HG03025 (cell line): ENCODE data around the gene C5orf46.

Source experiments
- ATAC-seq: cut with Tn5 transposase; IDR thresholded peaks from one replicate; pipeline ENCODE4 v1.9.1; 2021; ENCODE audit warnings: mild to moderate bottlenecking, moderate library complexity; ENCODE audit not compliant: unreplicated experiment, low FRiP score

The C5orf46 gene

DNA sequence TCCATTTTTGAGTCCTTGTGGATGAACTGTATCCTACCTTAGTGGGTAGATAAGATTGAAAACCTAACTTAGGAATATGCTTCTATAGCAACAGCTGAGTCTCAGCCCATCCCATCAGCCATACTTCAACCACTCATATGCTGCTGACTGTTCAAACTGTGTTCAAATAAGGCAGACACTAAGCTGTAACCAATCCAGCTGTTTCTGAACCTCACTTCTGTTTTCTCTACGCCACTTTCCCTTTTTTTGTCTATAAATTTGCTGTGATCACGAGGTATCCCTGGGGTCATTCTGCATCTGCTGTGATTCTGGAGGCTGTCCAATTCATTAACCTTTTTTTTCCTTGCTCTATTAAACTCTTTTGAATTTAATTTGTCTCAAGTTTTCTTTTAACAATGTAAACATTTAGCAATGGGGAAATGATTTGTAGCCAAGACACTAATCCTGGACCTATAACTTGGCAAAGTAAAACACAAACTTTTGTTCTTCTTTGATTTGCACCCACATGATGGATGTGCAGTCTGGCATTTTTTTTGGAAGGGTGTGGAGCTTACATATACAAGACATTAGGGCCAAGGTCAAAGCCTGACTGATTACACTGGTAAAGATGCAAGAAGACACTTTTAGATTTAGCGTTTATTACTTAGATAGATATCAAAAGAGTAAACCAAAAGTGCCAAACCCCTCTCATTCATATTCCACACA lies 42.7 kb downstream of the C5orf46 start:
- no peak for ATAC-seq

DNA sequence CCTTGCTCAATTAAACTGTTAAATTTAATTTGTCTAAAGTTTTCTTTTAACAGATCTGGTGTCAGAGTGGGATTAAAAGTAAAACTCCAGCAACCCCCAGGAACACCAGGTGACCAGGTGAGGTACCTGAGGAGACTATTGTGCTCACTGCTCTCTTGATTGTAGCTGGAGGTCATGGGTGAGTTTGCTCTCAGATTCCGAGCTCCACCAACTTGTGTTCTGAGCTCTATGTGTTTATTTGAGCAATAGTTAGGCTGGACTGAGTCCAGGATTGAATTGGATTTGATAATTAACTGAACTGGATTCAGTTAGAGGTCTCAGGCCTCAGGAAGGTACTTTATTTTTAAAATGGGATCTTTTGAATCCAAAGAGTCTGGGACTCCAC lies 45.7 kb downstream of the C5orf46 start:
- no peak for ATAC-seq

DNA sequence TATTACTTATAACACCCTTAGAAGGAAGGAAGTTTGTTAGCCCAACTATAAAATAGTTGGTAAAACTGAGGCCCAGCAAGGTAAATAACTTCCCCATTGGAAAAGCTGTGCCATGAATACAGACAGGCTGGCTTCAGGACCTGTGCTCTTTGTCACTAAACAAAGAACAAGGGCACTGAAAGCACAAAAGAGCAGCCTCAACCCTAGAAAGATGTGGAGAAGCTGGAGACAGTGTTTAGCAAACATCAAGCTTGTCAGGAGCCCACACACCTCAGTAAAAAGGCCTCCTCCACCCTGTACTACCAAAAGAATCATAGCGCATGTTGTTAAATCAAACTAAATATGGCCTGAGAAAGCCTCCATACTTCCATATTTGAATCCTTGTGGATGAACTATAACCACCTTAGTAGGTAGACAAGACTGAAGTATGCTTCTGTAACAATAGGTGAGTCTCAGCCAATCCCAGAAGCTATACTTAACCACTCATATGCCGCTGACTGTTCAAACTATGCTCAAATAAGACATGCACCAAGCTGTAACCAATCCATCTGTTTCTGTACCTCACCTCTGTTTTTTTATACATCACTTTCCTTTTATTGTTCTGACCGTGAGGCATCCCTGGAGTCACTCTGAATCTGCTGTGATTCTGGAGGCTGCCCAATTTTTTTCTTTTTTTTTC lies 46.2 kb downstream of the C5orf46 start:
- no peak for ATAC-seq

DNA sequence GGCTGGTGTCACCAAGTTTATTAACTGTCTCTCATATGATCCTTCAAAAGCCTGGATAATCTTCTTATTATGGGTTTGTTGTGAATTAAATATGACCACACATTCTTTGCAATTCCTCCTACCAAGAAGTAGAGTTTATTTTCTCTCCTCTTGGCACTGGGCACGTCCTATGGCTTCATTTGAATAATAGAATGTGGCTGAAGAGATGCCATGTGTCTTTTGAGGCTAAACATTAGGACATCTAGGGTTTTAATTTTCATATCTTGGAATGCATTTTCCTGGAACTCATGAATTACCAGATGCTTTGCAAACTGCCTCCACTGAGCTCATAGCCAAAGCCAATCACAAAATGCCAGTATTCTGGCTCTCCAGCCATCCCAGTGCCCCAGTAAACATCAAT lies 47.8 kb downstream of the C5orf46 start:
- no peak for ATAC-seq

DNA sequence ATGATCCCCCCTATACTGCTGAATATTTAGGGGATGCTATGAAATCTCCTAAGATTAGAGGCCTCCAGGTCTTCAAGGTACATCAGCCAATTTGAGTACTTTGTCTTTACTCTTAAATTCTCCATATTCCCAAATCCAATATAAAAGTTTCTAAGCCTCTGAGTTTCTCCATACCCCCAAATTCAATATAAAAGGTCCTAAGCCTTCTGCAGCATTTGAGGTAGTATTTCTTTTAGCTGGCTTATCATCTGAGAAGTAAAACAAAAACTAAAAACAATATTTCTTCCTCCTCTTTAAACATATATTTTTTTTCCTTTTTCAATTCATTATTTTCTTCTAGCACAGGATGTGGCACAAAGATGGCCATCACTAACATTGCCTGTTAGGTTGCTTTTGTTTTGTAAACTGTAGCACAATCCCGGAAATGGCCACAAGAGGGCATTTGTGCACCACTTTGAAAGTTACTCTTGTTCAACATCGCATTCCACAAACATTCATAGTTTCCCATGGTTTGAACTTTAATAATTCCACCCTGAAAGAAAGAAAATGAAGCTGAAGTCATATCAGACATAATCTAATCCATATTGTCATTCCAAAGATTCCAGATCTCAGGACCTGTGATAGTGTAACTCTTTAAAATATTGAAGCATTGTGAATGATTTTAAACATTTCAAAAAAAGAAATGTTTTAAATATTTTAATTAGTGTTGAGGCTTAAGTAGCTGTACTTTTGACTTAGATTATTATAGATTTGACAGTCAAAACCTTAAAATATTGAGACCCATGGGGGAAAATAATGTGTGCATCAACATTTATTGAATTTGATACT lies 48.8 kb downstream of the C5orf46 start:
- ATAC-seq: peak; percentile 87

DNA sequence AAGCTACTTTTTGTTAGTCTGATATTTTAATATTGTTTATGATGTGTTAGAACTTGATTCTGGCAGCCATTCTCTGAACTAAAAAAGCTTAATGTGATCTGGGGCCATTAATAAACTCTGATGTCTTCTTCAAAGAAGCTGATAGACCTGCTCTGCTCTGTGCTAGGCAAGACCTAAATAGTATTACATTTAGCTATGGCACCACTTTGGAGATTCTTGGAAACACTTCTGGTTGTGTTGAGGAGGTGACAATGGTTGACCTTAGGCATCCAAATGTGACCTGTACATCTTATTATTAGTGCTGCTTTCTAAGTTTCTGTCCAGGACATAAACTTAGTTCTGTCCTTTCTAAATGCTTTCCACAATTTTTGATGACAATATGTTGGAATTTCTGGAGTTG lies 49.5 kb downstream of the C5orf46 start:
- ATAC-seq: no peak

DNA sequence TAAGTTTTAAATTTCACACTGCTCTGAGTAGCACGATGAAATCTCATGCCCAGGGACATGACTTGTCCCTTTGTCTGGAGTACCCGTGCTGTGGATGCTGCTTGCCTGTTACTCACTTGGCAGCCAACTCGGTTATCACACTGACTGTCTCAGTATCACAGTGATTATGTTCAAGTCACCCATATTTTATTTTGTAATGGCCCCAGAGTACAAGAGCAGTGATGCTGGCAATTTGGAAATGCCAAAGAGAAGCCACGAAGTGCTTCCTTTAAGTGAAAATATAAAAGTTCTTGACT lies 50.6 kb downstream of the C5orf46 start:
- no peak for ATAC-seq

DNA sequence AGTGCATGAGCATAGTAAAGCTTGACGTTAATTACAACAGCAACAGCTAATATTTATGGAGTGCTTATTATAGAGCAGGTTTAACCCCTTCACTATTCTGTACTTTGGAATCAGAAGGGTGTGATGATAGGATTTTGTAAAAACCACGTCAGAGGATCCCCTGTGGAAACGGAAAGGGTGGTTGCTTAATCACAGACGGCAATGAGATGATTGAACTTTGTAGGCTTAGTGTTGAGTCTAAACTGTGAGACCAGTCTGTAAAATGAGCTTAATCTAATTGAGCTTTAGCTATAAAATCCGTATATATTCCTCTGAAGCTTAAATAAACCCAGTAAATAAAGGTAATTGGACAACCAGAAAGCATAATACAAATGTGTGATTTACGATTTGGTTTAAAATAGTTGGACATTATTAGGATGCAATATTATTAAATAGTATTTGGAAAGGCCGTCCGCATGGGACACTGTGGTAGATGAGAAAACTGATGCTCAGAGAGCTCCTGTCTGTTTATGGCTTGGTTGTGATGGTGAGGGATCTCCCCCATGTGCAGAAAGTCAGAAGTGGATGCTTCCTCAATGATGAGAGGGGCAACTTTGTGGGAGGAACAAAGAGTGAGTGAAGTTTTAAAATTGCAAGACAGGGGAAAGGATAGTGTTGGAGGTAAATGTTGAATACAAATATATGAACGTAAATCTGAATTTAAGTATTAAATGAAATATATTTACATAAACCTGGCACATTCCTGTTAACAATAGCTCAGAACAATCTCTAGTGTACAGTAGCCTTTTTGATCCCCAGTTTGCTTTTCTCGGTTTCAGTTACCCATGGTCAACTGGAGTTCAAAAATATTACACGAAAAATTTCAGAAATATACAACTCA lies 51.2 kb downstream of the C5orf46 start:
- no peak for ATAC-seq

DNA sequence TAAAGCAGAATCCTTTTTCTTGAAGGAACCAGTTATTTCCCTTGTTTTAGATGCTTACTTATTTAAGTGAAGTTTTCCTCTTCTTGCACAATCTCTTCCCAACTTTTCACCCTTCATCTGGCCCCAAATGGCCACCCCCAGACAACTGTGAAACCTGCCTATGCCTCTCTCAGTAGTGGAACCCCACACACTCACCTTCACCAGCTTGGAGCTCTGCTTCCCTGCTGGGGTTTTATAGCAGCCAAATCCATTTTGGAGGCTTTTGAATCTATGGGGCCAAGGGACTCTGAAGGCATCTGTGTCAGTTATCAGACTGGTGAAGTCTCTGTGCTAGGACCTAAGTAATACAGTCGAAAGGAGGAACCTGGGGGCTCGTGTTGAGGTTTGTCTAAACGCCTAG lies 52.0 kb downstream of the C5orf46 start:
- ATAC-seq: no peak

DNA sequence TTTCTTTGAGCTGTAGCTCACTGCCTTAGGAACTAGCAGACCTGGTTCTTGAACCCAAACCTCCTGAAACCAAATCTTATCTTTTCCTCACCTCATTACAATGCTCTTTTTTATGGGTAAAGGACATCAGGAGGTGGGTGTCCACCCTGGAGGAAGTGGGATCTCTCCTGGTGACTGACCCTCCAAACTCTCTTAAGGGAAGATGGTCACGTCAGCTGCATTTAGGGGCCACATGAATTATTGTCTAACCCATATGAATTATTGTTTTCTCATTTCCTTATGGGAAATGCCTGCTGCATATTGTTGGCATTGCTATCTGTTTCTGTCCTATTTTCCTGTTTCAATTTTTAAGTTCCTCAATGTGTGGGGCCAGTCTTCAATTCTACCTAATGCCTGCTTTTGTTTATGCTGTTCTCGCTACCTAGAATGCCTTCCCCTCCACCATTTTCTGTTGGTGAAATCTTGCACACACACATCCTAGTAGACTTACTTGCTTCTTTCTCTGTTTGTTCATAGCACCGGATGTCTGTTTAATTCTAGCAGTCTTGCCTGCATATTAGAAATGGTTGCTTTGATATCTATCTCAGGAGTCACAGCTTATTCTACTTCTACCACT lies 52.9 kb downstream of the C5orf46 start:
- ATAC-seq: no peak

DNA sequence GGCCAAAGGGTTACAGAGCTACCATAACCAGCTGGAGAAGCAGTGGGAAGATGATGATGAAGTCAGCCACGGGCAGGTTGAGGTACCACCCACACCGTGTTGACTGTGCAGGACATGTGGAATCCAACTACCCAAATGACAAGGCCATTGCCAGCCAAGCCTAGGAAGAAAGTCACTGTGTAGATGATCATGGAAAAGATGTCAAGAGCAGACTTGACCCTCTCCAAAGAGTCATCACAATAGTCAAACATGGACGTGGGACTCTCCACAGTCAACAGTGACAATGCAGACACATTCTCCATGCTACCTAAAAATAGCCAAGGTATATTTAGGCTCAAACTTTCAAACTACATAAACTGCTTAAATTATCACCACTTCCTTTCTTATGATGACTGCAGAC lies 54.0 kb downstream of the C5orf46 start:
- no peak for ATAC-seq

DNA sequence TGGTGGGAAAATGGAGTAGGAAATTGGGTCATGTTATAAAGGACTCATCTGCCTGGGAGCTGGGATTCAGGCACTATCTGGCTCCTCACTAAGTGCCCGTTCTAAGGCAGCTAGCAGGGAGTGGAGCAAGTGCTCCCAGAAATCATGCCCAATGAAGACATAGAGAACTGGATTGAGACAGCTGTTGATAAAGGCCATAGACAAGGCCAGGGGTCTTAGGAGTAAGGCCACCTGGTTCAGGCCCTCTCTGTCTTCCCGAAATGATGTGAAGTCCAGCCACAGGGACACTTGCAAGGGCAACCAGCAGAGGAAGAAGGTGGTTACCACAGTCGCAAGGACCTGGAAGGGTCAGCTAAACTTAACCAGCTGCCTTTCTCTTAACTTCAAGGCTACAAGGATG lies 54.8 kb downstream of the C5orf46 start:
- ATAC-seq: no peak

DNA sequence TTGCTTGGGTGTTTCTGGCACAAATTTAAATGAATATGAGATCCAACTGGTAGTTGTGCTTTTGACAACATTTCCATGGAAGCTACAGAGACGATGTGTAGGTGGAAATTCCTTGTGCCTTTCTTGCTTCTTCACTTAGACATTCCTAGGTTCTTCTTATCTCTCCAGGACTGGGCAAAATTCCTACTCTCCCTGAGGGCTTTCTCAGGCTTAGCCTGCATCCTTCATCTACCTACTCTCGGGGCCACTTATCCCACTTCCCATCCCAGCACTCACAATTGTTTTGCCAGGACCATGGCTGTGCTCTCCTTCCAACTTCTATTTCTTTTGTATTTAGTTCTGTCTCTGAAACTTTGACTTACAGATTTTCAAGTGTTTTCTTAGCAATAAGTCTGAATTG lies 57.1 kb downstream of the C5orf46 start:
- ATAC-seq: no peak

DNA sequence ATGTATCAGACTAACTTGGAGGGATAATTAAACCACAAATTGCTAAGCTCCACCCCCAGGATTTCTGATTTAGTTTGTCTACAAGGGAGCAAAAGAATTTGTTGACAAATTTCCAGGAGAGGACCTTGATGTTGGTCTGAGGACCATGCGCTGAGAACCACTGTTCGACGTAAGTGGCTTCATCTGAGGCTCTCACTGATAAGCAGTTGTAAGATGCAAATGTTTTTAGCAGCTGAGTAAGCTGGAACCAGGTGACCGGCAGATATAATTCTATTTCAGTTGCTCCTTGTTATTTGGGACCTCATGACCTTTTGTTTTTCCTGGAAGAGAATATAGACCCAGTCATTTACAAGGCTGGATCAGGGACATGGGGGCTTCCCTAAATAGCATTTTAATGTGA lies 60.7 kb downstream of the C5orf46 start:
- ATAC-seq: no peak

DNA sequence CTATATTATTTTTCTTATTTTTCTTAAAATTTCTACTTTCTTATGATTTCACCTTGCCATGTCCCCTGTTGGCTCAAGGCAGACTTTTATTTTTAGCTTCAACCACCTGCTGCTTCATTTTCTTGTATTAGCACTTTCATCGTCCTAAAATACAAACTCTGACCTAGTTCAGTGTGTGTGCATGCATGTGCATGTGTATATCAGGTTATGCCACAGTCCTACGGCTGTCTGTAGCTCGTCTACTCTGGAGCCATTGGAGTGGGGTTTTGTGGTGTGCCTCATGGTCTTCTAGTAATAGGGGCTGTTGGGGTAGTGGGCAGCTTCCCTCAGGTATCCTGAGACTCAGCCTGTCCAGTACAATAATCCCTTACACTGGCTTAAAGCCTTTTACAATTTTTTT lies 61.5 kb downstream of the C5orf46 start:
- ATAC-seq: no peak

DNA sequence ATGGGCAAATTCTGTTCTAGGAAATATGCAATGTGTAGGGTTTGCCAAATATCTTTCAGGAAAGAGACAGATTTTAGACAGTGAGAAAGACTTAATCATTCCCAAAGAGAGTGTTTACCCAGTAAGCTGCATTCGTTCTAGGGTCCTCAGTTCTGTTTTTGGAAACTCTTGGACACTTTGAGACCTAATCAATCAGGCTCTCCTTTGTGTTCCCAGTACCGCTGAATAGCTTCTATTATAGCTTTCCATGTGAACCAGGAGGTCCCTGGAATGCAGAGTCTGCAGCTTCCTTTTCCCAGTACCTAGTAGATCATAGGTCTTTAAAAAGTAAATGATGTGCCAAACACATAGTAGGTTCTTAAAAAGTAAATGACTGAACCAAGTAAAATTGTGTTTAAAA lies 63.5 kb downstream of the C5orf46 start:
- ATAC-seq: no peak
